Measurements from ENCODE around the gene TRIM50.
"Not testable (repeated sequence)": the region's sequence is repeated elsewhere in the genome, so short reads cannot be mapped to it uniquely, and the experiment has no call there.

TRIM50 gene

GRCh38 chr7:73297706-73298105 is 30.2 kb downstream of the TRIM50 start:
- not testable (repeated sequence) for H3K36me3 ChIP-seq (ENCODE audit: control insufficient read depth, insufficient read depth, low read length); H3K4me3 ChIP-seq (replicated peaks; ENCODE audit: low read depth, low read length); H3K27me3 ChIP-seq (replicated peaks; ENCODE audit: control insufficient read depth, insufficient read depth, low read length); DNase-seq (ENCODE audit: extremely low read depth, insufficient read length)

- H3K27me3 ChIP-seq (replicated peaks; ENCODE audit: control insufficient read depth, insufficient read depth, low read length); DNase-seq (ENCODE audit: extremely low read depth, insufficient read length); H3K36me3 ChIP-seq (ENCODE audit: control insufficient read depth, insufficient read depth, low read length); H3K4me3 ChIP-seq (replicated peaks; ENCODE audit: low read depth, low read length): not testable (repeated sequence)
These were observed 30.6 kb downstream of the TRIM50 start for GRCh38 chr7:73297235-73297634.

- not testable (repeated sequence) for H3K36me3 ChIP-seq (ENCODE audit: control insufficient read depth, insufficient read depth, low read length); H3K4me3 ChIP-seq (replicated peaks; ENCODE audit: low read depth, low read length); DNase-seq (ENCODE audit: extremely low read depth, insufficient read length); H3K27me3 ChIP-seq (replicated peaks; ENCODE audit: control insufficient read depth, insufficient read depth, low read length)
These were observed 50.7 kb downstream of the TRIM50 start for GRCh38 chr7:73277210-73277609.

- H3K27me3 ChIP-seq (replicated peaks; ENCODE audit: control insufficient read depth, insufficient read depth, low read length); DNase-seq (ENCODE audit: extremely low read depth, insufficient read length): not testable (repeated sequence)
These were observed 60.1 kb downstream of the TRIM50 start for GRCh38 chr7:73267813-73268212.

GRCh38 chr7:73266719-73267368 is 61.0 kb downstream of the TRIM50 start:
- H3K36me3 ChIP-seq (ENCODE audit: control insufficient read depth, insufficient read depth, low read length); H3K4me3 ChIP-seq (replicated peaks; ENCODE audit: low read depth, low read length); DNase-seq (ENCODE audit: extremely low read depth, insufficient read length); H3K27me3 ChIP-seq (replicated peaks; ENCODE audit: control insufficient read depth, insufficient read depth, low read length): not testable (repeated sequence)

More at GRCh38 chr7:73267813-73268212, 60.1 kb downstream of the TRIM50 start:
- H3K36me3 ChIP-seq (ENCODE audit: control insufficient read depth, insufficient read depth, low read length); H3K4me3 ChIP-seq (replicated peaks; ENCODE audit: low read depth, low read length): not testable (repeated sequence)

Data from GM06990 (cell line).